T-helper 1 cell (primary cell): ENCODE results near the gene DCP1B.

Experiments
- DNase-seq, 5 donors: peaks; one replicate each; pipeline ENCODE4 v3.0.0-alpha.2; 2012 to 2020

Gene DCP1B

DNA sequence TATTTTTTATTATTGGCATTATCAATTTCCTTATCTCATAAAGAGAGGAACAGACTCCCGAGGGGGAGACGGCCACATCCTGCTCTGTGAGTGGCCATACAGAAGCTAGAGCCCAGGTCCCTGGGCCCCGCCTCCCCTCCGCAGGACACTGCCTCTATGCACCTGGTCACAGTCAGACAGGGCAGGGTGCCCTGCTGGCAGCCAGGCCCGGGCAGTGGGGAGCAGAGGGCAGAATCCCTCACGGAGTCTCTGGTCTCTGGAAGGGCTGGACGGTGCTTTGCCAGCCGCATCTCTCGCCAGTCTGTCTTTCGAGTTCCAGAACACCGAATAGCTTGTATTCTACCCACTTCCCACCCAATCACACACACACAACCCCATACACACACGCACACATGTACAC, 69.4 kb downstream of the DCP1B start:
- DNase-seq = no peak

DNA sequence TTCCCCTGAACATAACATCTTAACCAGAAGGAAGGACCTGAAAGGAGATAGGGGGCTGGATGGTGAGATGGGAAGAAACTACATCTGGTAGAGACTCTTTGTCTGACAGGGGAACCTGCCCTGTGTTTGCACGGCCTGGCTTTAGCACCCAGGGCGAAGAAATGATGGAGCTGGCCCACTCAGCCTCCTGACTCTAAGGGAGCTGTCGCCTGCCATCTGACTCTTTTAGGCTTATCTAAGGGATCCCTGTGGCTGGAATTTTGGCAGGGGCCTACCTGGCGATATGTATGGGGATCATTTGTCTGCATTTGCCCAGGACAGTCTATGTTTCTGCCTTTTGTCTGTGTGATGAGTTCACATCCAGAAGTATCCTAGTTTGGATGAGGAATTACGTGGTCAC, 70.2 kb downstream of the DCP1B start:
- DNase-seq = no peak

DNA sequence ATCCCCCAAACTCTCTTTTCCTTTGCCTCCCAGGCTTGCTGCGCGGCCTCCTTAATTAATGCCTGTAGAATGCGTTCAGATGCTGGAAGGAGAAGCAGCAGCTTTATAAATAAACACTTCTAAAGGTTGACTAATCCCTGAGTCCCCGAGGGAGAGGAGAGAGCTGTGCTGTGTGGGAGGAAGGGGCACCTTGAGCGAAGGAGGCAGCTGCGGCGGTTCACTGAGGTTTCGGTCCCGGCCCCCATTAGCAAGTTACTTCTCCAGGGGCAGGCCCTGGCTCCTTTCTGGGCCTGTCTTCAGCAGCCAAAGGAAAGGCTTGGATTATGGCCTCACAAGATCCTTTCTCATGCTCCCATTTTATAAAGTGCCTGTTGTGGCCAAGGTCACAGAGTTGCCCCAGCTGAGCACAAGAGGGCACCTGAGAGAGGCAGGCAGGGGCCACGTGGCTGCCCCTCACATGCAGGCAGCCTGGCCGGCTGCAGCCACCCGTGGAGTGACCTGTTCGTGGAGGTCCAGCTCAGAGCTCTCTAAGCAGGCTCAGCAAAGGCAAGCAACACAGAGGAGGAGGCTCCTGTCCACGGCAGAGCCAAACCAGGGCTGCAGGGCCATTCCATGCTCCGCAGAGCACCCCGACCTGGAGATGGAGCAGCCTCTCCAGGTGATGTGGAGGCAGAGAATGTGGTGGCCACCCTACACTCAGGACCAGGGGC, 70.8 kb downstream of the DCP1B start:
- no peak for DNase-seq

DNA sequence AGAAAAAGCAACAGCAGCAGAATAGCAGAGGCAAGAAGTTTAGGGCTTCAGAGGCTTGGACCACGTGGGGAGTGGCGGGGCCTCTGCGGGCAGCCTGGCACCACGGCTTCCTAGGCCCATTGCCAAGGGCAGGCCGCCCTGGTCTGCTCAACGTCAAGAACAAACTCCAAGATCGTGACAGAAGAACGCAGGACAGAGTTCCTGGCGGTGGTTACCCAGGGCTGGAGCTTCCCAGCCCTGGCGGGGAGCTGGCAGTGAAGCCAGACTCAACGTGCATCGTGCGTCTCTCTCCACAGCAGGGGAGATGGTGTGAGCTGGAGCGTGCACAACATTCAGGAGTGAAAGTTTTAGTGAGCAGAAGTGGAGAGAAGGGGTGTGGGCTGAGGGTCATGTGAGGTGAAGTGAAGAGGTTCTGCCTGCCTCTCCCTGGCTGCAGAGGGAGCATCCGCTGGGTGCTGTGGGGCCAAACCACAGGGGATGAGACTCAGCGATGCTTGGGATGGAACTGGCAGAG, 71.9 kb downstream of the DCP1B start:
- DNase-seq = no peak

- no peak for DNase-seq
These were observed 72.6 kb downstream of the DCP1B start for GRCh38 chr12:1931642-1932041.

DNA sequence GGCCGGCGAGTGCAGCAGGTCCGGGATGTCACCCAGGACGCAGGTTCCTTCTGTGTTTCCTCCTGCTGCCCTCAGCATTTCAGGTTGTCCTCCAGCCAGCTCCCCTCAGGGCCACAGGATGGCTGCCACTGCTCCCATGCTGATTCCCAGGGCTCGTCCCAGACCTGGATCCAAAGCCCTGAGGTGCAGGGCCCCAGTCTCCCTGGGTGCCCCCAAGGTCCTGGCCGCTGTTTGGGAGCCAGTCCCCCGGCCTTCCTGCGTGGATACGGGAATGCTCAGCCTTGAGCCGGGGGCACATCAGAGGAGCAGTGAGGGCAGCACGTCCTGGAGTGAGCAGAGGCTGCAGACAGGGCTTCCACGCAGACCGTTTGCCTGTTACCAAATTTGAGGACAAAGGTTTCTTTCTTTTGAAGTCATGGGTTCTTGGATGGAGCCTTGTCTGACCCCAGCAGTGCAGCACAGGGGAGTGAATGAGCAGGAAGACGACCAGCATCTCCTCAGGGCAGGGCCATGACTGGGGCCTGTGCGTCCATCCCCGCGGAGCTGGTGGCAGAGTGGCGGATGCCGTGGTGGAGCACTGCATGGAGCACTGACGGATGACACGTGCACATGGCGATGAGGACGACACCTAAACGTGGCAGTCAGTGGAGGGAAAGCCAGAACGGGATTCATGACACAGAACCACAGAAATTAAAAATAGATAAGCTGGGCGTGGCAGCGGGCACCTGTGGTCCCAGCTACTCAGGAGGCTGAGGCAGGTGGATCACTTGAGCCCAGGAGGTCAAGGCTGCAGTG, 73.3 kb downstream of the DCP1B start:
- DNase-seq = no peak

- no peak for DNase-seq
These were observed 74.1 kb downstream of the DCP1B start for GRCh38 chr12:1929985-1930802.

GRCh38 chr12:1929241-1929984, 74.8 kb downstream of the DCP1B start:
- no peak for DNase-seq

- DNase-seq = no peak
These were observed 75.7 kb downstream of the DCP1B start for GRCh38 chr12:1928439-1929121.

DNA sequence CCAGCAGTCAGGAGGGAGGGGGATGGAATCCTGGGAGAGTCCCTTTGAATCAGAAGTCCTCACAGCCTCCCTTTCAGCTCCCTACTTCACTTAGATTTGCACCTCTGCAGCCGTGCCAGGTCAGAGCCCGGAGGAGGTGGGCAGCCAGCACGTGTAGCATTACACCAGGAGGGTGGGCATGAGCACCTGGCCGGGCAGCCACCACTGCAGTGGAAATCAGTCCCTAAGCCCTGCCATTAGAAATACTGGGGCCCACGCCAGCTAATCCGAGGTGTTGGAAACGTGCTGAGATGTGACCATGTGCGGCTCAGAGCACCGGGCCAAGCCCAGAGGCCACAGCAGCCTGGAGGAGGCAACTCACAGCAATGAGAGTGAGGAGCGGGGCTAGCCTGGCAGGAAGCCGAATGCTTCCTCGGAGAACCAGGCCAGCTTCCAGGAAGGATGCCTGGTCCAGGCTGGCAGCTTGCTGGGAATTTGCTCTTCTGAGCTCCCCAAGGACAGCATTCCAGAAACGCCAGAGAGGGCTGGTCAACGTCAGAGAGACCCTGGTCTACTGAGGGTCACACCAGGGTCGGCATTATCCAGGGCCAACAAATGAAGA, 76.4 kb downstream of the DCP1B start:
- DNase-seq = no peak

GRCh38 chr12:1927051-1927680, 77.1 kb downstream of the DCP1B start:
- DNase-seq = no peak

DNA sequence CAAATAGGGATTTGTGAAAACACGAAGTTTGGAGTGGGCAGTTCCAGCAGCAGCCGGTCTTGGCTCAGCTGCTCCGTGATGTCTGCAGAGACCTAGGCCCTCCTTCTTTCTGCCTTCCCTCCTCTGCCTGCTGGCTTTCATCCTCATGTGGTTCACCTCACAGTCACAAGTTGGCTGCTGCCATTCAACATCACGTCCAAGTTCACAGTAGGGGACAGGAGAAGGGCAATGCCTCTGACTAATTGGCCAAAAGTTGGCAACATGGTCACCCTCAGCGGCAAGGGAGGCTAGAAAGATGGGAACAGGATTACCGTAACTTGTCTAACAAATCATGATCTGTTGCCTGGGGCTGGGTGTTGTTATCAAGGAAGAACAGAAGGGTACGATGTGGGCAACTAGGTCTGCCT, 78.0 kb downstream of the DCP1B start:
- DNase-seq = no peak

DNA sequence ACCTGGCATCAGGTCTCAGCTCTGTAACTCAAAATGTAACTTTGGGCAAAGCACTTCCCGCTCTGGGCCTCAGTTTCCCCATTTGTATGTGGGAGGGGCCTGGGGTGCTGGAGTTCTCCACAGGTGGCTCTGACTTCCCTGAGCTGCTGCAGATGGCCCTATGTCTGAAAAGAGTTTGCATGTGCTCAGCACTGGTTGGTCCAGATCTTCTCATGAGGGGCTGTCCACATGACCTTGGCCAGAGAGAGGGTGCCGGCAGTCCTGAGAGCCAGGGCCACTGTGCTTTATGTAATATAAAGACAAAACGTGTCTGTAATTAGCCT, 78.6 kb downstream of the DCP1B start:
- DNase-seq = no peak

DNA sequence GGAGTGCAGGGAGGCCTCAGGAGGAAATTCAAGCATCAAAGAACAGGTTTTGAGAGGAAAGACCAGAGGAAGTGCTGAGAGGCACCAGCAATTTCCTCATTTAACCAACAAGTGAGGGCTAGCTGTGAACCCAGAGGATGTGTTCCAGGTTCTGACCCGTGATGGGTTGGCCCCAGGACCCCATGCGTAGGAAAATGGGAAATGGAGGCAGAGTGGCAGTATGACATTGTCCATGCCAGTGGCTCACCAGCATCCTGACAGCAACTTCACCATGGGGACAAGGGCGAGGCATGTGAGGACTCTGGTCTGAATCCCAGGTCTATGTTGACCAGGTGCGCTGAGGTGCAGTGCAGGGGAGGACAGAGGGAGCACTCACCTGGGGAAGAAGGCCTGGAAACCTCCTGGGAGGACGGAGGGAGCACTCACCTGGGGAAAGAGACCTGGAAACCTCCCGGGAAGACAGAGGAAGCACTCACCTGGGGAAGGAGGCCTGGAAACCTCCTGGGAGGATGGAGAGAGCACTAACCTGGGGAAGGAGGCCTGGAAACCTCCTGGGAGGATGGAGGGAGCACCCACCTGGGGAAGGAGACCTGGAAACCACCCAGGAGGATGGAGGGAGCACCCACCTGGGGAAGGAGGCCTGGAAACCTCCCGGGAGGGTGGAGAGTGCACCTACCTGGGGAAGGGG, 79.1 kb downstream of the DCP1B start:
- DNase-seq = no peak

- no peak for DNase-seq
These were observed 81.3 kb downstream of the DCP1B start for GRCh38 chr12:1922985-1923384.

- DNase-seq = no peak
These were observed 82.1 kb downstream of the DCP1B start for GRCh38 chr12:1922075-1922709.

- DNase-seq = no peak
These were observed 83.3 kb downstream of the DCP1B start for GRCh38 chr12:1920971-1921370.

DNA sequence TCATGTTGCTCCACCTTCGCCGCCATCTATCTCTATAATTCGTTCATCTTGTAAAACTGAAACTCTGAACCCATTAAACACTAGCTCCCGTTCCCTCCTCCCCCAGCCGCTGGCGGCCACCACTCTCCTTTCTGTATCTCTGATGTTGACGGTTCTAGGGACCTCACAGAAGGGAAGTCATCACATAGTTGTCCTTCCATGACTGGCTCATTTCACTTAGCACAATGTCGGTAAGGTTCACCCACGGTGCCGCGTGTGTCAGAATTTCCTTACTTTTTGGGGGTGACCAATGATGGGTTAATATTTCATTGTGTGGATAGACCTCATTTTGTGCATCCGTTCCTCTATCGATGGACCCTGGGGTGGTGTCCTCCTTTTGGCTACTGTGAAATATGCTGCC, 83.8 kb downstream of the DCP1B start:
- no peak for DNase-seq

- DNase-seq = no peak
These were observed 84.5 kb downstream of the DCP1B start for GRCh38 chr12:1919763-1920162.

DNA sequence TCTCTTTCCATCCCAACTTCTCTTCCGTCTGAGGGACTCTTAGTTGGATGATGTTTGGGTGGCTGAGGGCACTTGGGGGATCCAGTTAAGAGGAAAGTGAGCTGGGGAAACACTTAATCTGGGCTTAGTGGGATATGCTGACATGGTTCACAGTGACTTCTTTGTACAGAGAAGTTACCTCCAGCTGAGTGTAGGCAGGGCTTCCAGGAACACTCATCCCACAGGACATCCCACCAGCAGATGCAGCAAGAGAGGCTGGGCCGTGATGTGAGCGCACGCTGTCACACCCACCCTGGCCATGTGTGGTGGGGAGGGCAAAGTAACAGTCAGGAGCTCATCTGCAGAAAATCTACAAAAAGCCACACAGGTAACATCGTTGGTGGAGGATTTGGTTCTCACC, 85.0 kb downstream of the DCP1B start:
- no peak for DNase-seq
